Measurements from ENCODE around the gene HSF4.

Gene HSF4

DNA sequence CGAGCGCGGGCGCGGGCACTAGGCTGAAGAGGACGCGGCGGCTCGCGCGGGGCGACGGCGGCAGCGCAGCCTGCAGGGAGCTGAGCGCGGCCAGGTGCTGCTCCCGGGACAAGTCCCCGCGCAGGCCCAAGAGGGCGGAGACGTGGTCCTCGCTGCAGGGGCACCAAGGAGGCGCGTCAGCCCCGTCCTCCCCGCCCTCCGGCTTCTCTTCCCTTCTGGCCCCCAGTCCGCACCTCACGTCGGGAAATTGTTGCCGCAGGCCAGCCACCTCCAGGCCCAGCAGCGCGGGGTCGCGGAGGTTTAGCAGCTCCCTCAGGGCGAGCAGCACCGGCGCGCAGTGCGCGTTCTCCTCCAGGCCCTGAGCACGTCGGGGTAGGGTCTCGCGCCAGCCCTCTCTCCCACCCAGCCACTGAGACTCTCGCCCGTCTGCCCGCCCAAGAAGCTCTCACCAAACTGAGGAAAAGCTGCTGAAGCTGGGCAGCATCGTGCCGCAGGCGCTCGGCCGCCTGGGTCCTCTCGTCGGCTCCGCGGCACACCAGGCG lies 20.0 kb downstream of the HSF4 start:
- DNase-seq = peak in 1 of 56 donors; percentile 75

DNA sequence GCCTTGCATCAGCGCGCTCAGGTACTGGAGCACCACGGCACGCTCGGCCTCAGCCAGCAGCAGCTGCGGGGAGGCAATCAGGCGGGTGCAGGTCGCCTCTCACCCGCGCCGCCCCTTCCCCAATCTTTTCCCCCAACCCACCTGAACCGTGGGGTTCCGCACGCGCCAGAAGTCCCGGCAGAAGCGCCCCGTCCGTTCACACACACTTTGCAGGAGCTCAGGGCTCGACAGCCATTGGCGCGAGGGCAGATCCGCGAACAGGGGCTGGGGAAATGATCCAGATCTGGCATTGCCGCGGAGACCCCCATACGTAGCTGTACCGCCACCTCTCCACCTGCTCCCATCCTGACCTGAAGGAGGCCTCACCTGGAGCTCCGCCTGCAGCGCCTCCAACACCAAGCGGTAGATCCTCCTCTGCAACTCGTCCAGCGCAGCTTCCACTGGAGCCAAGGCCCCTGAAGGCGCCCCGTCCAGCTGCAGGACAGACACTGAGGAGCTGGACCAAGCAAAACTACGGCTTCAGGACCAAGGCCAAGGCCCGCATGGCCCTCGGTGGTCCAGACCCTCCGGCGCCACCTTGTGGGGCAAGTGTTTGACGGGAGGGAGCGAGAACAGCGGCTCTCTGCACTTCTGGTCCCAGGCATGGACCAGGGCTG lies 20.6 kb downstream of the HSF4 start:
- DNase-seq = peak in 52 of 56 donors; percentile 14 to 91 (median 64)

DNA sequence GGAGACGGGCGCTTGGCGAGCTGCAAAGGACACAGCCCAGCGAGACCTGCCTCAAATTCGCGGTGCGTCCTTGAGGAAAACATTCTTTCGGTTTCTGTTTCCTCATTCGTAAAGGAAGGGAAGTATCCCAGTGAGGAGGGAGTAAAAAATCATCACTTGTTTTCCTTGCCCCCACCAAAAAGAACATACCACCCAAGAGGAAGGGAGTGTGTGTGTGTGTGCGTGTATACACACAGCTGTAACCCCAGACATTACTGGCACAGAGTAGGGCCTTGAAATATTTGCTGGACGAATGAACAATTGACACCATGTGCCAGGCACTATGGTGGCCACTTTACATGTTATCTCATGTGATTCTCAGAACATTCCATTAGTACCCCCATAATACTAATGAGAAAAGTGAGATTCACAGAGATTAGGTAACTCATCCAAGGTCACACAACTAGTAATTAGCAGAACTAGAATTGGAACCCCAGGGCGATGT lies 21.1 kb downstream of the HSF4 start:
- no peak for DNase-seq

DNA sequence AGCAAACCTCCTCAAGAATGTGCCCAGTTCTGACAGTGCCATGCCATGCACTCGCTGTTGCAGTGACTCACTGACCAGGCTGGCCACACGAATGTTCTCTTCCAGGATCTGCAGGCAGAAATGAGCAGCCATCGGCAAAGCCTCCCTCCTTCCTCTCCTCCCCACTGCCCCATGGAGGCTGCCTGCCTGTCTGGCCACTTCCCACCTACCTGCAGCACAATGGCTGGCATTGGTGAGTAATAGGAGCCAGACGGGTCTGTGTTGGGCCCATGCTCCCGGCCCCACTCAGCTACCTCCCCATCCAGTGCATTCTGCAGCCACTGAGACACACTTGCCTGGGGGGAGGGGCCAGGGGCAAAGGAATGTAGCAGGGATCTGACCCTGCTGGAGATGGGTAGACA lies 22.0 kb downstream of the HSF4 start:
- no peak for DNase-seq

DNA sequence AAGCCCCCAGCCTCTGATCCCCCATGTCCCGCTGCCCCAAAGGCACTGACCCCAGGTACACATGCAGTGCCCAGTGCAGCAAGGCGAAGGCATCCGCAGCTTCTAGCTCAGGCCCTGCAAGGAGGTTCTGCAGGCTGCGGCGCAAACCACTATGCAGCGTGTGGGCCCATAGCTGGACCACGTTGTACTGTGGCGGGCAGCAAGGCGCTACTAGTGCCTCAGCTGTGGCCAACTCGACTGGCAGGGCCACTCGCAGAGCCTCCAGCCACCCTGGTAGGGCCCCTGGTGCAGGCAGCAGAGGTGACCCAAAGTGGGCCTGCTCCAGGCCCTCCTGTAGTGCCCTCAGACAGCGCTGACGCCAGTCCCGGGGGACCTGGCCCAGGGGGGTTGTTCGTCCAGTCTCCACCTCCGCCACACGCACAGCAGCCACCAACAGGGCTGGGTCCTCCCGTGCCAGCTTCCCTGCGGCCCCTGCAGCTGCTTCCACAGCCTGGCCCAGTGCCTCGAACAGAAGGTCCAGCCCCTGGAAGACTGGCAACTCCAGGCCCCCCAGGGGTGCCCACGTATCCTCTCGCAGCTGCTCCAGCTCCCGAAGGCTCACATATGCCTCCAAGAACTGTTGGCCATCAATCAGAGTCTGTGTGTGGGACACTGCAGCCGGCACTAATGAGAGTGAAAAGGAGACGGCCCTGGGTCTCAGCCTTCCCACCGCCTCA lies 22.8 kb downstream of the HSF4 start:
- no peak for DNase-seq

DNA sequence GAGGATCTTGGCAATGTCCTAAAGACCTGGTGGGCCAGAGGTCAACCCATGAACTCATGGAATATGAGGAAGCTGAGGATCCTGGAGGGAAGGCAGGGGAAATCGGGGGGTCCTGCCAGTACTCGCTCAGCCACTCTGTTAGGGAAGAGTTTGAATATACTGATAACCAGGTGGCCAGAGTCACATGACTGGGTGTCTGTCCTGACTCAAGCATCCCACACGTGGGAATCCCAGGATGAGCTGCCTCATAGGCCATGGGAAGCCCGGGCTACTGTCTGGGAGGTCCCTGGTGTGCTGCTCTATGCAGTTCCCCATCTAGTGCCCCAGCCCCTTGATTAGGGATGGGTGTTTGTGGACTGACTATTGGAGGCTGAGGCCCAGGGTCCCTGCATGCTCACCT lies 23.8 kb downstream of the HSF4 start:
- DNase-seq = no peak

DNA sequence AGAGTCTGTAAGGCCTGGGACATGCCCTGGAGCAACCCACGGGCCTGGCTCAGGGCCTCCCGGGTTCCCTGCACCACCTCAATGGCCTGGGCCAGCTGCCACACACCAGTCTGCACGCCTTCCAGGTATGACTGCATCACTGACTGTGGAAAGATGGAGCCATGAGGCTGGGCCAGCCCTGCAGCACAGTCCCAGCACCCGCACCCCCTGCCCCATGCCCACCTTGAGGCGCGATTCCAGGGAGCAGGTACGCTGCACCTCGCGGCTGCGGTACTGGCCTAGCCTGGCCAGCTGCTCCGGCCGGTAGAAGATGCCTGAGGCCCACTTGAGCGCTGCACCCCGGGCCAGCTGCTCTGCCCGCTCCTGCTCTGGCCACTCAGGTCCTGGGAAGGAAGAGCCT lies 24.3 kb downstream of the HSF4 start:
- no peak for DNase-seq

DNA sequence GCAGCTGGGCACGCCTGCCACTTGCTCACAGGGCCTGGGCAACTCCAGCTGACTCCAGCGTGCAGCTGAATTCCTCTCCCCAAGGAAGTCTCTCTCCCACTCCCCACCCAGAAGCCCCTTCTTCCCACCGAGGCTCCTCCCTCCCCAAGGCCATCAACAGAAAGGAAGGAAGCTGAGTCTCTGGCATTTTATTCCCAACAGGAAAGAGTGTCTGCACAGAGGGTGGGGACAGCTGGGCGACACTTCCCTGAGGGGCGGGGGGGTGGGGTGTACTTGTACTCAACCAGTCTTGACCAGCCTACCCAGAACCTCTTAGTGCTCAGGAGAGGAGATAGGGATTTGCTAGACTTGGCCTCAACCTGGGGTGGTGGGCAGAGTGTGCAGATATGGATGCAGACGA lies 25.5 kb downstream of the HSF4 start, which contains the start of gene EXOC3L1:
TSS of gene EXOC3L1 (minus strand) at position 96 of the 400 bp plus-strand sequence. CDS start 460 bp downstream, outside the sequence.
- DNase-seq = no peak

DNA sequence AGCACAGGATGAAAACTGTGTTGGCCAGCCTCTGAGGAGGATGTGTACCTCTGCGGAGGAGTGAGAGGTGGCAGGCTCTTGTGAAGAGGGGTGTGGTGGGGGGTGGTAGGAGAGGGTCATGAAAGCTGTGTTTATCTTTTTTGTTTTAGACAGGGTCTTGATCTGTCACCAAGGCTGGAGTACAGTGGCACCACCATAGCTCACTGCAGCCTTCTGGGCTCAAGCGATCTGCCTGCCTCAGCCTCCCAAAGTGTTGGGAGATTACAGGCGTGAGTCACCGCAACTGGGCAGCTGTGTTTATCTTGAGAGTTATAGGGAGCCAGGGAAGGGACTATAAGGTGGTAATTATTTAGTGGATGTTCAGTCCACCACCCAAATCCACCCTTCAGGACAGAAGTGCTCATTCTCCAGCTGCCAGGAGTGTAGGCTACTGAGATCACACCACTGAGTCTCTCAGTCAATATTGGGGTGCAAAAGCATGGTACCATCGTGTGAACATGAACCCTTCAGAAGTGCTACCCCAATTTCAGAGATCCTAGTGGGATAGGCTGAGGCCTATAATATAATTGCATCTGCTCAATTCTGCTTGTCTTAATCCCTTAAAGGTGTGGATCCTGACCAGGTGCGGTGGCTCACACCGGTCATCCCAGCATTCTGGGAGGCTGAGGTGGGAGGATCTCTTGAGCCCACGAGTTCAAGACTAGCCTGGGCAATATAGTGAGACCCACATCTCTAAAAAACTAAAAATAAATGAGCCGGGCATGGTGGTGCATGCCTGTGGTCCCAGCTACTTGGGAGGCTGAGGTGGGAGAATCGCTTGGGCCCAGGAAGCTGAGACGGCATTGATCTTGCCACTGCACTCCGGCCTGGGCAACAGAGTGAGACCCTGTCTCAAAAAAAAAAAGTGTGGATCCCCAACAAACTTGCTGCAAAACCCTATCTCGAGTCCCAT lies 26.2 kb downstream of the HSF4 start:
- no peak for DNase-seq

DNA sequence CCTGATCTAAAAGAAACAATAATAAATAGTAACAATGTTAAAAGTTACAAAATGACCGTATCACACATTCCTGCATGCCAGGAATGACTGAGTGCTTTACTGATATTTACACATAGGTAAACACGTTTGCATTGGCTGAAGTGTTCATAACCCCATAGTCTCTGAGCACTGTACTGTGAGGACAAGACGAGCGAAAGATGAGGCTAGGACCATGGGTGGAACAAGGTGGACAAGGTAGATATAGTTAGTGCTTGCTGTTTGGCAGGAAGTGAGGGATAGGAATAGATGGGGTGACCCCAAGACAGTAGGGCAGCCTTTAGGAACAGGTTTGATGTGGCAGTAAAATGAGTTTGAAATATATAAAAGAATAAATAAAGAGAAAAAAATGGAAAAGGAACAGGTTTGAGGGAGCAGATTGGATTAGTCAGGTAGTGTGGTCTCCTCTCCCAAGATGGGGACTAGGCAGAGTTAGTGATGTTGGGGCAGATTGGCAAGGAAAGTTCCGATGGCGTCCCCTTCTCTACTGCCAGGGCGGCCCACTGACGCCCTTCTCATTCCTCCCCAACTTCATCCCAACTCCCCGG lies 27.0 kb downstream of the HSF4 start:
- DNase-seq = no peak

DNA sequence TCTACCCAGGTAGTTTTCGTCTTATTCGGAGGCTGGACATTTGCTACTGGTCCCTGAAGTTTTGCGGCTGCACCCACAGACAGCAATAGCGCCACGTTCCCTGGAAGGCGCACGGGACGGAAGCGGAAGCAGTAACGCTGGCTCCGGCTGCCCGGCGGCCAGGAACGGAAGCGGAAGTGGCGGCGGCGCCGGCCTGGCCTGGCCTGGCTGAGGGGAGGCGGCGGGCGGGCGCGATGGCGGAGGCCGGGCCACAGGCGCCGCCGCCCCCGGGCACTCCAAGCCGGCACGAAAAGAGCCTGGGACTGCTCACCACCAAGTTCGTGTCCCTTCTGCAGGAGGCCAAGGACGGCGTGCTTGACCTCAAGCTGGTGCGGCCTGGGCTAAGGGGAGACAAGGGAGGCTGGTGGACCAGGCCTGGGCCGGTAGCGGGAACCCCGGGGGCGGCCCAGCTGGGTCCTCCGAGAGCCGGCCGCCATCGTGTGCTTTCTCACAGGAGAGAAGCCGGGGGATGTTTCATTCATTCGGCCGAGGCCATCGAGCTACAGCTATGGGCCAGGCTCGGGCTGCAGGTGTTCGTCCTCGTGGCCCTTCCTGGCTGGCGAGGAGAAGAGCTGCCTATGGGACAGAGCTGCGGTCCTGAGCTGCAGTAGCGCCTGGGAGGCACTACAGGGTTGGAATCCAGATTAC lies 27.6 kb downstream of the HSF4 start, which contains the start of gene E2F4:
TSS of gene E2F4 (plus strand) at position 161 of the 687 bp plus-strand sequence. CDS start at position 234, 73 bp downstream.
- DNase-seq = peak; percentile 51 to 94 (median 87)

DNA sequence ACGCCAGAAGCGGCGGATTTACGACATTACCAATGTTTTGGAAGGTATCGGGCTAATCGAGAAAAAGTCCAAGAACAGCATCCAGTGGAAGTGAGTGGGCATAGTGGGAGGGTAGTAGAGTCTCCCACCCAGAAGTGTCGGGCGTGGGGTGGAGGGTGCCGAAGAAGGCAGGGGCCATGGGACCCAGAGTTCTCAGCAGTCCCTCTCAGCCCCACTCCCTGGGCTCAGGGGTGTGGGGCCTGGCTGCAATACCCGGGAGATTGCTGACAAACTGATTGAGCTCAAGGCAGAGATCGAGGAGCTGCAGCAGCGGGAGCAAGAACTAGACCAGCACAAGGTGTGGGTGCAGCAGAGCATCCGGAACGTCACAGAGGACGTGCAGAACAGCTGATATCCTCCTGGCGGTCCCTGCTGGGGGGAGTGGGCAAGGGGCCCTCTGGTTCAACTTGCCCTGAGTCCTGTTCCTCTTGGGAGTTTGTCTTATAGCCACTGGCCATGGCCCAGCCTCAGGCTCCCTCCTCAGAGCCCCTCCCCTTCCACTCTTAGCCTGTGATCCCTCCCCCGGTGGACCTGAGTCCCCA lies 28.3 kb downstream of the HSF4 start:
- no peak for DNase-seq

DNA sequence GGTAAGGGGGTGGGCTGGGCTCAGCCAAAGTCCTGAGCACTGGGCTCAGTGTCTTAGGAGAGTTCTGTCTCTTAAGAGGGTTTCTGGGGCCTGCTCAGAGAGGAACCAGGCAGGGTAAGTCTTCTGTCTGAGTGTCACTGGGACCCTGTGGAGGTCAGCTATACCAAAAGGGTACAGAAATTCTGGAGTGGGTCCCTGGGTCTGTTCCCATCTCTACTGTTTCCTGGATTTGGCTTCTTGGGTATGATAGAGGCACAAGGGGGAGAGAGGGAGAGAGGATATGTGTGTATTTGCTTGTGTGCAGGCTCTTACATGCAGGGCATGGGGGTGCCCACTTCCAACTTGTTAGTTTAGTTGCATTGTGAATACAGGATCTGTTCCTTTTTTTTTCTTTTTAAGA lies 29.0 kb downstream of the HSF4 start:
- DNase-seq = no peak

DNA sequence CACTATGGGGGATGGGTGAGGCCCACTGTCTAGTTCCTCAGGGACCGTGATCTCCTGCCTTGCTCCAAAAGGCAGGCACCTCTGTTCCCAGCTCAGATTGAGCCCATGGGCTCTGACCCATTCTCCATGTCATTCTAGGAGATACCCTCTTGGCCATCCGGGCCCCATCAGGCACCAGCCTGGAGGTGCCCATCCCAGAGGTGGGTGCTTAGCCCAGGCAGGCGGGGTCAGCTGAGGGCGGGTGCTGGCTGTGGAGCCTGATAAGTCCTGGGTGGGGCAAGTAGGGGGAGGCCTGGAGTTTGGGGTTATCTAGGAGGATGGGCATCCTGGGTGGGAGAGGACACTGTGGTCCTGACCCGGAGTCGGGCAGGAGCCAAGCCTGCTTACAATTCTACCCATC lies 29.7 kb downstream of the HSF4 start:
- DNase-seq = no peak

DNA sequence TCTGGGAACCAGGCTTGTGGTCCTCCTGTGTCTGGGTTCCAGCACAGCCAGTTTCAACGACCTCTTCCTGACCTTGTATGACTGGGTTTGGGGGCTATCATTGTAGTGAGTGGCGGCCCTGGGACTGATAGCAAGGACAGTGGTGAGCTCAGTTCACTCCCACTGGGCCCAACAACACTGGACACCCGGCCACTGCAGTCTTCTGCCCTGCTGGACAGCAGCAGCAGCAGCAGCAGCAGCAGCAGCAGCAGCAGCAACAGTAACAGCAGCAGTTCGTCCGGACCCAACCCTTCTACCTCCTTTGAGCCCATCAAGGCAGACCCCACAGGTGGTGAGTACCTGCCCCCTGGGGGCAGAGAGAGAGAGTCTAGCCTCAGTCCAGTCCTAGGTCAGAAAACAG lies 31.1 kb downstream of the HSF4 start:
- DNase-seq = no peak

DNA sequence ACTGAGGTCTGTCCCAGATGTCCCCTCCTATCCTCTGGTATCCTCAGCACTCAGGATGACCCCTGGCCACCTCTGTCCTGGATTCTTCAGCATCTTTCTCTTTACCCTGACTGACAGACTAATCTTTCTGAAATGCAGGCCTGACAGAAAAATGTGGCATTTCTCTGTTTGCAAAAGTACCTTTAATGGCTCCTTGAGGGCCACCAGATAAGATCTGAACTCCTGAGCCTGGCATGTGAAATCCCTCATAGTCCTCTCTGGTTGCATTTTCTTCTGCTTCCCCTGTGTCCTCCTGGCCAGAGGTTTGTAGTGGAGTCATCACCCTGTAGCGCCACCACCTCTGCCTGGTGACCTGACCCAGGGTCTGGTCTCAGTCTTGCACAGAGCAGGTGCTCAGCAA lies 32.3 kb downstream of the HSF4 start:
- DNase-seq = no peak

DNA sequence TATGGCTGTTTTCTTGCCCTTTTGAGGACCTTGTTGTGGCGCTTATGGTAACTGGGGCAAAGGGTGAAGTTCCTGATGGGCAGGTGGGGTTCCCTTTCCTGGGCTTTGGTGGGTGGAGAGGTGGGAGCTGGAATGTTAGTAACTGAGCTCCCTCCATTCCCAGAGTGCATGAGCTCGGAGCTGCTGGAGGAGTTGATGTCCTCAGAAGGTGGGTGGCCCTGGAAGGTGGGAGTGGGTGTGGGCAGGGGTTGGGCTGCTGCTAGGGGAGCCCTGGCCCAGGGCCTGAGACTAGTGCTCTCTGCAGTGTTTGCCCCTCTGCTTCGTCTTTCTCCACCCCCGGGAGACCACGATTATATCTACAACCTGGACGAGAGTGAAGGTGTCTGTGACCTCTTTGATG lies 33.2 kb downstream of the HSF4 start:
- no peak for DNase-seq

DNA sequence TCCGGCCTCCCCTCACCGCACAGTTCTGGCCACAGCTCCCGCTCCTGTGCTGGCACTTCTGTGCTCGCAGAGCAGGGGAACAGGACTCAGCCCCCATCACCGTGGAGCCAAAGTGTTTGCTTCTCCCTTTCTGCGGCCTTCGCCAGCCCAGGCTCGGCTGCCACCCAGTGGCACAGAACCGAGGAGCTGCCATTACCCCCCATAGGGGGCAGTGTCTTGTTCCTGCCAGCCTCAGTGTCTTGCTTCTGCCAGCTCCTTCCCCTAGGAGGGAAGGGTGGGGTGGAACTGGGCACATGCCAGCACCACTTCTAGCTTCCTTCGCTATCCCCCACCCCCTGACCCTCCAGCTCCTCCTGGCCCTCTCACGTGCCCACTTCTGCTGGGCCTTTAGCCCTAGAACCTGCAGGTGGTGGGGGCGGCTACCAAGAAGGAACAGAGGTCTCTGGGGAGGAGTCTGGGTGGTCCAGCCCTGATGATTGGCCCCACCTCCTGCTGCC lies 33.7 kb downstream of the HSF4 start:
- peak in 38 of 56 donors; percentile 11 to 68 (median 36) for DNase-seq

DNA sequence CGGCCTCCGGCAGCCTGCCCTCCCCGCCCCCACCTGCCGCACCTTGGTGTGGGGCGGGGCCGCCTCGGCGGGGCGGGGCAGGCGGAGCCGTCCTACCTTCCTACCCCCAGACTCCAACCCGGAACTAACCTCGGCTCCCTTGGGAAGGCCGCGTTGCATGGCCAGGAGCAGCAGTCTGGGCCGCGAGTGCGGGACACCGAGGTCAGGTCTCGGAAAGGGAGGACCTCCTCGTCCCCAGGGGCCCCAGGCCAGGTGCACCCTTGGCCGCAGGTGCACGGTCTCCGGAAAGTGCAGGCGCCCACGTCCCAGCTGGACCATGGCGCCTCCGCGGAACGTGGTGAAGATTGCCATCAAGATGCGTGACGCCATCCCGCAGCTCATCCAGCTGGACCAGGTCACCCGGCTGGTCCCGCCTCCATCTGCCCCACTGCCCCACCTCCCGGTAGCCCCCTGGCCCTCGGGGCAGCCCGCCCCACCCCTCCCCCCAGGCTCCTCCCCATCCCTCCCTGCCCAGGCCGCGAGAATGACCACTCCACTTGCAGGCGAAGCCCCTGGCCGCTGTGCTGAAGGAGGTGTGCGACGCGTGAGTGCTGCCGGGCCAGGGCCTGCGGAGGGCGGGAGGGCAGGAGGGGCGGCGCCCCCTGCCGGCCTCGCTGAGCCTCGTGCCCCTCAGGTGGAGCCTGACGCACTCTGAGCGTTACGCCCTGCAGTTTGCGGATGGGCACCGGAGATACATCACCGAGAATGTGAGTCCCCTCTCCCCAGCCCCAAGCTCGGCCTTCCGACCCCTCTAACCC lies 34.7 kb downstream of the HSF4 start, which contains the start of gene ELMO3:
TSS of gene ELMO3 (plus strand) at position 121 of the 797 bp plus-strand sequence. CDS start at position 317, 196 bp downstream.
- DNase-seq = no peak
